HCT116 (cell line): Measurements from ENCODE around the gene DDX10.

Experiments
- CTCF ChIP-seq, 3 experiments: fragments of 200-600 bp in 1 of 3; sonication (generic) in 1 of 3; IDR thresholded peaks in 2 of 3; conservative IDR thresholded peaks in 1 of 3; 2 replicates each; pipeline ENCODE4 v1.5.1; 2012 to 2017; ENCODE audit warnings: low read depth in 2 of 3, low read length in 2 of 3, antibody characterized with exemption in 1 of 3, borderline replicate concordance in 1 of 3, control low read depth in 1 of 3, mild to moderate bottlenecking in 1 of 3, mixed read lengths in 1 of 3, mixed run types in 1 of 3, moderate library complexity in 1 of 3; ENCODE audit not compliant: insufficient read depth in 1 of 3
- EGR1 ChIP-seq: IDR thresholded peaks from 2 replicates; pipeline ENCODE4 v1.6.1; 2012; ENCODE audit warnings: low read depth
- EZH2 ChIP-seq: fragments of 200-600 bp; sonication (generic); IDR thresholded peaks from 2 replicates; pipeline ENCODE4 v1.6.1; 2017; ENCODE audit warnings: antibody characterized with exemption, mixed run types
- POLR2A ChIP-seq: IDR thresholded peaks from 2 replicates; pipeline ENCODE4 v1.7.0; 2011; ENCODE audit warnings: borderline replicate concordance; ENCODE audit not compliant: insufficient read depth, insufficient read length; ENCODE audit errors: extremely low read depth
- POLR2AphosphoS5 ChIP-seq: IDR thresholded peaks from 2 replicates; pipeline ENCODE4 v1.6.1; 2011; ENCODE audit warnings: mild to moderate bottlenecking, low read depth, low read length, moderate library complexity
- REST ChIP-seq: IDR thresholded peaks from 2 replicates; pipeline ENCODE4 v1.6.1; 2012; ENCODE audit warnings: low read depth
- ZBTB33 ChIP-seq: IDR thresholded peaks from 2 replicates; pipeline ENCODE4 v1.6.1; 2011; ENCODE audit warnings: mild to moderate bottlenecking, low read length, moderate library complexity; ENCODE audit not compliant: insufficient replicate concordance; ENCODE audit errors: extremely low read depth

GRCh38 chr11:108902027-108902469 lies 237.2 kb downstream of the DDX10 start:
- TF ChIP-seq CTCF (IDR thresholded peaks at IDR 0.05 in 2 of 3, conservative IDR thresholded peaks at IDR 0.05 in 1 of 3; ENCODE audit: borderline replicate concordance in 1 of 3, insufficient read depth in 1 of 3, low read depth in 2 of 3, low read length in 2 of 3) (no peak), POLR2AphosphoS5 (no peak), POLR2A (no peak), REST (no peak), EZH2 (no peak), EGR1 (no peak), ZBTB33 (no peak)
